Skin epidermis (tissue), 12 donors: ENCODE results near the gene OCA2.

Source experiments
- H3K27ac ChIP-seq, 21 experiments: fragments of 200-600 bp; sonication (generic) in 11 of 21; one replicate each; pipeline ENCODE4 v1.5.0; 2020; ENCODE audit warnings: mild to moderate bottlenecking in 3 of 21, inconsistent platforms in 2 of 21, moderate library complexity in 2 of 21
- H3K4me3 ChIP-seq, 7 experiments: fragments of 200-600 bp; sonication (generic) in 2 of 7; one replicate each; pipeline ENCODE4 v1.5.0; 2020; ENCODE audit warnings: inconsistent platforms in 2 of 7, mild to moderate bottlenecking in 2 of 7, moderate library complexity in 1 of 7

Gene OCA2

GRCh38 chr15:28086175-28086703 is 12.9 kb downstream of the OCA2 start:
- H3K27ac ChIP-seq = no peak overlapping the region

GRCh38 chr15:28085489-28086174 is 13.5 kb downstream of the OCA2 start:
- Histone ChIP-seq H3K27ac (no peak overlapping the region), H3K4me3 (no peak overlapping the region)

More at GRCh38 chr15:28086175-28086703, 12.9 kb downstream of the OCA2 start:
- H3K4me3 ChIP-seq = no peak overlapping the region

GRCh38 chr15:28084547-28084946 is 14.6 kb downstream of the OCA2 start:
- no peak overlapping the region for H3K27ac ChIP-seq
- H3K4me3 ChIP-seq = no peak overlapping the region

GRCh38 chr15:28082891-28083684 is 16.0 kb downstream of the OCA2 start:
- no peak overlapping the region for H3K4me3 ChIP-seq

GRCh38 chr15:28081594-28081993 is 17.5 kb downstream of the OCA2 start:
- no peak overlapping the region for H3K27ac ChIP-seq
- H3K4me3 ChIP-seq = no peak overlapping the region

More at GRCh38 chr15:28082891-28083684, 16.0 kb downstream of the OCA2 start:
- H3K27ac ChIP-seq = no peak overlapping the region

GRCh38 chr15:28080386-28080785 is 18.7 kb downstream of the OCA2 start:
- Histone ChIP-seq H3K4me3 (no peak overlapping the region), H3K27ac (no peak overlapping the region)

- no peak overlapping the region for H3K4me3 ChIP-seq
- no peak overlapping the region for H3K27ac ChIP-seq
These were observed 19.7 kb downstream of the OCA2 start for GRCh38 chr15:28079313-28079969.

GRCh38 chr15:28078191-28078719 is 20.9 kb downstream of the OCA2 start:
- no peak overlapping the region for H3K27ac ChIP-seq
- no peak overlapping the region for H3K4me3 ChIP-seq

- no peak overlapping the region for H3K27ac ChIP-seq
- H3K4me3 ChIP-seq = no peak overlapping the region
These were observed 23.5 kb downstream of the OCA2 start for GRCh38 chr15:28075573-28075972.

GRCh38 chr15:28068930-28069329 is 30.2 kb downstream of the OCA2 start:
- no peak overlapping the region for H3K27ac ChIP-seq
- H3K4me3 ChIP-seq = no peak overlapping the region

- Histone ChIP-seq H3K4me3 (no peak overlapping the region), H3K27ac (no peak overlapping the region)
These were observed 32.9 kb downstream of the OCA2 start for GRCh38 chr15:28066231-28066630.

GRCh38 chr15:28060005-28060404 is 39.1 kb downstream of the OCA2 start:
- Histone ChIP-seq H3K27ac (no peak overlapping the region), H3K4me3 (no peak overlapping the region)

GRCh38 chr15:28058082-28058481 is 41.0 kb downstream of the OCA2 start:
- Histone ChIP-seq H3K27ac (no peak overlapping the region), H3K4me3 (no peak overlapping the region)

- Histone ChIP-seq H3K4me3 (no peak overlapping the region), H3K27ac (no peak overlapping the region)
These were observed 47.0 kb downstream of the OCA2 start for GRCh38 chr15:28051955-28052633.

- Histone ChIP-seq H3K27ac (no peak overlapping the region), H3K4me3 (no peak overlapping the region)
These were observed 49.5 kb downstream of the OCA2 start for GRCh38 chr15:28049581-28049980.

- Histone ChIP-seq H3K27ac (no peak overlapping the region), H3K4me3 (no peak overlapping the region)
These were observed 51.8 kb downstream of the OCA2 start for GRCh38 chr15:28047277-28047676.

GRCh38 chr15:28044121-28044672 is 54.9 kb downstream of the OCA2 start:
- Histone ChIP-seq H3K27ac (no peak overlapping the region), H3K4me3 (no peak overlapping the region)

GRCh38 chr15:28043691-28044091 is 55.4 kb downstream of the OCA2 start:
- no peak overlapping the region for H3K27ac ChIP-seq
- H3K4me3 ChIP-seq = no peak overlapping the region

GRCh38 chr15:28037969-28038590 is 61.0 kb downstream of the OCA2 start:
- no peak overlapping the region for H3K27ac ChIP-seq

More at GRCh38 chr15:28037969-28038590, 61.0 kb downstream of the OCA2 start:
- no peak overlapping the region for H3K4me3 ChIP-seq
